Upper lobe of left lung (tissue), 4 donors: Measurements from ENCODE around the gene COL9A3.

ENCODE experiments used
- CTCF ChIP-seq, 6 experiments: fragments of 450-650 bp in 4 of 6; fragments of 200-600 bp in 2 of 6; sonication (generic) in 2 of 6; IDR thresholded peaks; one replicate each; pipeline ENCODE4 v1.5.1; 2016 to 2019; ENCODE audit warnings: antibody characterized with exemption in 6 of 6
- EP300 ChIP-seq, 4 donors: sonication (generic); formaldehyde crosslinking; IDR thresholded peaks; one replicate each; pipeline ENCODE4 v1.5.1; 2017; ENCODE audit warnings: antibody characterized with exemption in 4 of 4, control low read depth in 2 of 4
- POLR2A ChIP-seq, 4 donors: fragments of 450-650 bp; IDR thresholded peaks; one replicate each; pipeline ENCODE4 v1.5.1; 2016 to 2017; ENCODE audit warnings: antibody characterized with exemption in 4 of 4, mild to moderate bottlenecking in 2 of 4

- no peak for TF ChIP-seq POLR2A (IDR thresholded peaks at IDR 0.05)
- TF ChIP-seq CTCF (IDR thresholded peaks at IDR 0.05) = no peak
- TF ChIP-seq EP300 (IDR thresholded peaks at IDR 0.05) = no peak
Observed at GRCh38 chr20:62852196-62852595, 35.3 kb downstream of the COL9A3 start.
